K562 (cell line): ENCODE results near the gene LGALS7. TPM values are rescaled to one million over a fixed set of nuclear protein-coding genes. Genes with fewer than 3 reads are reported as not detected.

ENCODE experiments used
- BCL6 ChIP-seq: fragments of 250-450 bp; sonication (Bioruptor Pico); IDR thresholded peaks from 2 replicates; pipeline ENCODE4 v1.4.0; 2020
- CGGBP1 ChIP-seq: fragments of 250-450 bp; sonication (Bioruptor Pico); IDR thresholded peaks from 2 replicates; pipeline ENCODE4 v1.9.0; 2021; ENCODE audit warnings: mild to moderate bottlenecking
- CHD4 ChIP-seq: fragments of 200-600 bp; sonication (generic); IDR thresholded peaks from 3 replicates; pipeline ENCODE4 v1.6.1; 2012; ENCODE audit warnings: low read depth, mild to moderate bottlenecking, mixed read lengths, low read length, inconsistent platforms; ENCODE audit not compliant: insufficient read depth, insufficient replicate concordance, poor library complexity, severe bottlenecking
- DPF2 ChIP-seq: fragments of 450-650 bp; IDR thresholded peaks from 2 replicates; pipeline ENCODE4 v1.6.1; 2016
- HBP1 ChIP-seq: fragments of 450-650 bp; formaldehyde crosslinking; IDR thresholded peaks from 2 replicates; pipeline ENCODE4 v1.4.0; 2022; ENCODE audit warnings: missing genetic modification characterization
- PHF8 ChIP-seq: fragments of 200-600 bp; sonication (generic); IDR thresholded peaks from 2 replicates; pipeline ENCODE4 v1.6.1; 2012; ENCODE audit warnings: mixed run types, mild to moderate bottlenecking, inconsistent platforms, low read length, moderate library complexity, borderline replicate concordance
- SRF ChIP-seq, 2 experiments: fragments of 250-450, 450-650 bp in 1 of 2; sonication (Bioruptor Pico) in 1 of 2; sonication (generic) in 1 of 2; formaldehyde crosslinking; IDR thresholded peaks; 2 replicates each; pipeline versions ENCODE4 v1.5.0 to v1.5.1; 2020 to 2022; ENCODE audit warnings: mild to moderate bottlenecking in 1 of 2, missing genetic modification reagents in 1 of 2
- TFAM ChIP-seq: fragments of 250-450 bp; sonication (Bioruptor Pico); conservative IDR thresholded peaks from 2 replicates; pipeline ENCODE4 v1.5.0; 2021; ENCODE audit warnings: mild to moderate bottlenecking, moderate library complexity
- ZFP30 ChIP-seq: fragments of 250-450 bp; sonication (Bioruptor Pico); IDR thresholded peaks from 2 replicates; pipeline ENCODE4 v1.8.0; 2022; ENCODE audit warnings: moderate library complexity, mild to moderate bottlenecking, inconsistent platforms, borderline replicate concordance
- ZHX1 ChIP-seq: fragments of 150-350 bp; conservative IDR thresholded peaks from 2 replicates; pipeline ENCODE4 v1.6.1; 2014; ENCODE audit warnings: low read length
- ZNF785 ChIP-seq: fragments of 250-450 bp; sonication (Bioruptor Pico); IDR thresholded peaks from 2 replicates; pipeline ENCODE4 v1.4.0; 2020; ENCODE audit warnings: mild to moderate bottlenecking
- polyA plus RNA-seq, 8 experiments: library from polyadenylated mRNA; depleted of rRNA in 4 of 8; stranded (reverse) in 5 of 8; unstranded in 3 of 8; fragments of >200 nt; fragmentation: Nextera tagmentation in 2 of 8; fragmentation: Illumina TruSeq in 1 of 8; extraction: Ambion mirVana in 2 of 8; extraction: Trizol in 1 of 8; gene quantifications; 2 replicates each; pipeline versions ENCODE4 v1.2.1 to v1.2.3, GENCODE V29; 2011 to 2014; ENCODE audit warnings: inconsistent platforms in 1 of 8, missing spikeins in 1 of 8
- total RNA-seq, 7 experiments: library from RNA; depleted of rRNA in 6 of 7; stranded (reverse); fragments of >200 nt in 6 of 7; fragmentation: Illumina TruSeq in 2 of 7; extraction: Trizol in 2 of 7; gene quantifications; 2 replicates each; pipeline versions ENCODE4 v1.2.1 to v1.2.3, GENCODE V29; 2011 to 2021; ENCODE audit warnings: low replicate concordance in 1 of 7
- TF ChIP-seq, protein P1 (sequence below): fragments of 250-450 bp; sonication (Bioruptor Pico); IDR thresholded peaks from 2 replicates; pipeline ENCODE4 v1.8.0; 2021; ENCODE audit warnings: moderate library complexity, mild to moderate bottlenecking, inconsistent platforms
- TF ChIP-seq, protein P2 (sequence below), 3 experiments: fragments of 200-800 bp in 1 of 3; sonication (Bioruptor generic) in 1 of 3; sonication (generic) in 1 of 3; formaldehyde crosslinking in 1 of 3; IDR thresholded peaks; 2 replicates each; pipeline versions ENCODE4 v1.6.1 to v1.8.0; 2016 to 2022; ENCODE audit warnings: mild to moderate bottlenecking in 2 of 3, missing compliant biosample characterization in 2 of 3, missing genetic modification characterization in 2 of 3, missing genetic modification reagents in 1 of 3
- TF ChIP-seq, protein P3 (sequence below): fragments of 250-450 bp; sonication (Bioruptor Pico); IDR thresholded peaks from 2 replicates; pipeline ENCODE4 v1.4.0; 2020; ENCODE audit warnings: mild to moderate bottlenecking, moderate library complexity, borderline replicate concordance
- TF ChIP-seq, protein P4 (sequence below): fragments of 250-450 bp; sonication (Bioruptor Pico); IDR thresholded peaks from 2 replicates; pipeline ENCODE4 v1.8.0; 2021; ENCODE audit warnings: moderate library complexity, mild to moderate bottlenecking, inconsistent platforms

The LGALS7 gene
- total and polyA plus RNA-seq, 9 of the 15 experiments (the other 6 are each of a cell fraction or from before 2014, with no cell fraction given) = not detected

GRCh38 chr19:38736036-38736412 is 37.3 kb downstream of the LGALS7 start (continued):
- TF ChIP-seq, protein P1, sequence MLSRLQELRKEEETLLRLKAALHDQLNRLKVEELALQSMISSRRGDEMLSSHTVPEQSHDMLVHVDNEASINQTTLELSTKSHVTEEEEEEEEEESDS (CRISPR knock-in tag) = no peak
- TF ChIP-seq HBP1 (CRISPR knock-in tag) = no peak
- no peak for TF ChIP-seq DPF2
- TF ChIP-seq ZHX1 = no peak
- TF ChIP-seq SRF (CRISPR knock-in tag; IDR thresholded peaks at IDR 0.05) = no peak
- TF ChIP-seq PHF8 = peak; percentile 38; the same call in 1 of the 2 replicates
- TF ChIP-seq ZNF785 (CRISPR knock-in tag) = no peak
- TF ChIP-seq BCL6 (CRISPR knock-in tag) = no peak
- no peak for TF ChIP-seq TFAM (CRISPR knock-in tag)
- TF ChIP-seq, protein P2, sequence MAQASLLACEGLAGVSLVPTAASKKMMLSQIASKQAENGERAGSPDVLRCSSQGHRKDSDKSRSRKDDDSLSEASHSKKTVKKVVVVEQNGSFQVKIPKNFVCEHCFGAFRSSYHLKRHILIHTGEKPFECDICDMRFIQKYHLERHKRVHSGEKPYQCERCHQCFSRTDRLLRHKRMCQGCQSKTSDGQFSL (CRISPR knock-in tag; IDR thresholded peaks at IDR 0.05) = no peak
- TF ChIP-seq, protein P2 (tag; IDR thresholded peaks at IDR 0.05) = no peak
- TF ChIP-seq CHD4 = no peak
- no peak for TF ChIP-seq CGGBP1 (CRISPR knock-in tag)
- TF ChIP-seq, protein P3, sequence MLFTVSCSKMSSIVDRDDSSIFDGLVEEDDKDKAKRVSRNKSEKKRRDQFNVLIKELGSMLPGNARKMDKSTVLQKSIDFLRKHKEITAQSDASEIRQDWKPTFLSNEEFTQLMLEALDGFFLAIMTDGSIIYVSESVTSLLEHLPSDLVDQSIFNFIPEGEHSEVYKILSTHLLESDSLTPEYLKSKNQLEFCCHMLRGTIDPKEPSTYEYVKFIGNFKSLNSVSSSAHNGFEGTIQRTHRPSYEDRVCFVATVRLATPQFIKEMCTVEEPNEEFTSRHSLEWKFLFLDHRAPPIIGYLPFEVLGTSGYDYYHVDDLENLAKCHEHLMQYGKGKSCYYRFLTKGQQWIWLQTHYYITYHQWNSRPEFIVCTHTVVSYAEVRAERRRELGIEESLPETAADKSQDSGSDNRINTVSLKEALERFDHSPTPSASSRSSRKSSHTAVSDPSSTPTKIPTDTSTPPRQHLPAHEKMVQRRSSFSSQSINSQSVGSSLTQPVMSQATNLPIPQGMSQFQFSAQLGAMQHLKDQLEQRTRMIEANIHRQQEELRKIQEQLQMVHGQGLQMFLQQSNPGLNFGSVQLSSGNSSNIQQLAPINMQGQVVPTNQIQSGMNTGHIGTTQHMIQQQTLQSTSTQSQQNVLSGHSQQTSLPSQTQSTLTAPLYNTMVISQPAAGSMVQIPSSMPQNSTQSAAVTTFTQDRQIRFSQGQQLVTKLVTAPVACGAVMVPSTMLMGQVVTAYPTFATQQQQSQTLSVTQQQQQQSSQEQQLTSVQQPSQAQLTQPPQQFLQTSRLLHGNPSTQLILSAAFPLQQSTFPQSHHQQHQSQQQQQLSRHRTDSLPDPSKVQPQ (CRISPR knock-in tag) = no peak
- TF ChIP-seq ZFP30 (CRISPR knock-in tag) = no peak
- TF ChIP-seq, protein P4, sequence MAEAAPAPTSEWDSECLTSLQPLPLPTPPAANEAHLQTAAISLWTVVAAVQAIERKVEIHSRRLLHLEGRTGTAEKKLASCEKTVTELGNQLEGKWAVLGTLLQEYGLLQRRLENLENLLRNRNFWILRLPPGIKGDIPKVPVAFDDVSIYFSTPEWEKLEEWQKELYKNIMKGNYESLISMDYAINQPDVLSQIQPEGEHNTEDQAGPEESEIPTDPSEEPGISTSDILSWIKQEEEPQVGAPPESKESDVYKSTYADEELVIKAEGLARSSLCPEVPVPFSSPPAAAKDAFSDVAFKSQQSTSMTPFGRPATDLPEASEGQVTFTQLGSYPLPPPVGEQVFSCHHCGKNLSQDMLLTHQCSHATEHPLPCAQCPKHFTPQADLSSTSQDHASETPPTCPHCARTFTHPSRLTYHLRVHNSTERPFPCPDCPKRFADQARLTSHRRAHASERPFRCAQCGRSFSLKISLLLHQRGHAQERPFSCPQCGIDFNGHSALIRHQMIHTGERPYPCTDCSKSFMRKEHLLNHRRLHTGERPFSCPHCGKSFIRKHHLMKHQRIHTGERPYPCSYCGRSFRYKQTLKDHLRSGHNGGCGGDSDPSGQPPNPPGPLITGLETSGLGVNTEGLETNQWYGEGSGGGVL (CRISPR knock-in tag) = no peak
